ENCODE data around the gene ACTRT2.

ACTRT2 gene

DNA sequence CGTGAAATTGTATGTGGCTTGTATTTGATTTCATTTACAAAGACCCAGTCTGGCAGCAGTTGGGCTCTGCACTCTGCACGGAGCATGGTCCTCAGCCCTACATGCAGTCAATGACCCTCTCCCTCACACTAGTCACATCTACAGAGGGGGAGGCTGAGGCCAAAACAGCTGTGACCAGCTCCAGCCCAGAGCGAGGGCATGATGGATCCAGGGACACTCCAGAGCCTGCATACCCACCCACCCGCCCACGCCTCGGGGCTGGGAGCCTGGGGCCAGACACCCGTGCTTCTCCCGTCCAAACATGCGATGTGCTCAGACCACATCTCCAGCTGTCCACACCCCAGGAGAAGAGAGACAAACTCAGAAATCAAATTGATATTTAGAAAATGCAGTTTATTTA, 33.8 kb downstream of the ACTRT2 start:
- DNase-seq, result no peak

DNA sequence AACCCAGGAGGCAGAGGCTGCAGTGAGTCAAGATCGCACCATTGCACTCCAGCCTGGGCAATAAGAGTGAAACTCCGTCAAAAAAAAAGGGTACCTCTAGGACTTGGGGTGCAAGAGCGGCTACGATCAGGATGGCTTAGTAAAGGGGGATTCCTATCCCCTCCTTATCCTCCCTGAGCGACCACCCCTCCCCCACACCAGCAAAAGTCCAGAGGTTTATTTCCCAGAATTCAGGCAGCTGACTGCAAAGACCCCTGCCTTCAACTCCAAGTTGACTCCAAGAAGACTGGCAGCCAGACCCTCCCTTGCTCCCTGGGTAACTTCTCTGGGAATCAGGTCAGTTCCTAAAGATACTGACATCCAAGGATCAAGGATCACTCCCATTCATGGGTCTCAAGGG, 35.4 kb downstream of the ACTRT2 start:
- DNase-seq, result no peak

DNA sequence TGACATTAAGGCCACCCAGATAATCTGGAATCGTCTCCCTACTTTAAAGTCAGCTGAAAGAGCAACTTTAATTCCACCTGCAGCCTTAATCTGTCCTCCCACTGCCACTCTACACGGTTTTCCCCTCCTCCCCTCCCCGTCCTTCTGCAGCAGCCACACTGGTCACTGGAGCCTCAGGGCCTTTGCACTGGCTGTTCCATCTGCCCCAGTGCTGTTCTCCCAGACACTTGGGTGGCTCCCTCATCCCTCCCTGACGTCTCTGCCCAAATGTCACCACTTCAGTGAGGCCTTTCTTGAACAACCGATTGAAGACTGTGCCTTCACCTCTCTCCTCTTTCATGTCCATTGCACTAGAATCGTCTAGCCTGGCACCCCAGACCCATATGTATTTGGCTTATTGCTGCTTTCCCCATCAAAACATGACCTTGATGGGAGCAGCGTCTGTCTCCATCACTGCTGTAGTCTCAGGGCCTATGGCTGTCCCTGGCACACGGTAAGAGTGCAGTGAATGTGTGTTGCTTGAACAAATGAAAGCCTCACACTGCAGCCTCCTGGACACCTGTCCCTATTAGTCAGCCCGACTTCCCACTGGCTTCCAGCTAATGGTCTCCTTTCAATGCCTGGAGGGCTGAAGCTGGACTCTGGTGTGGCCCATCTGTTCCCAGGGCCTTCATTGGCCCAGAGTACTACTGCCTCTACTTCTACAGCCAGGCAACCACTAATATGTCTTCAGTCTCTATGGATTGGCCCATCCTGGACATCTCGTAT, 37.2 kb downstream of the ACTRT2 start:
- no peak for DNase-seq

DNA sequence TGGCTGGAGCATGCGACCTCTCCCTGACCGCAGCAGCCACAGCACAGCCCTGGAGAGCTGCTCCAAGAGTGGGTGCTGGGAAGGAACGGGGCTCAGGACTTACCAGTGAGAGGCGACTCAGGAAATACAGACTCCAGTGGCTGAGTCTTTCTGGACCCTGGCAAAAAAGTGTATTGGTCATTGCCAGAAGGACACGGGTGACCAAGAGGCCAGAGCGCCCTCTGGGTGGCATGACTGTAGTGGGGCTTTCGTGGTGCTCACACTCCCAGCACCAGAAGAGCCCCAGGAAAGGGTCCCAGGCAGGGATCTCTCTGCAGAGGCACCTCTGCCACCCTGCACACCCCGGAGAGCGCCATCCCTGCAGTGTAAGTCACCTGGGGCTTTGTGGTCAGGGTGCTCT, 38.9 kb downstream of the ACTRT2 start:
- DNase-seq, result no peak

DNA sequence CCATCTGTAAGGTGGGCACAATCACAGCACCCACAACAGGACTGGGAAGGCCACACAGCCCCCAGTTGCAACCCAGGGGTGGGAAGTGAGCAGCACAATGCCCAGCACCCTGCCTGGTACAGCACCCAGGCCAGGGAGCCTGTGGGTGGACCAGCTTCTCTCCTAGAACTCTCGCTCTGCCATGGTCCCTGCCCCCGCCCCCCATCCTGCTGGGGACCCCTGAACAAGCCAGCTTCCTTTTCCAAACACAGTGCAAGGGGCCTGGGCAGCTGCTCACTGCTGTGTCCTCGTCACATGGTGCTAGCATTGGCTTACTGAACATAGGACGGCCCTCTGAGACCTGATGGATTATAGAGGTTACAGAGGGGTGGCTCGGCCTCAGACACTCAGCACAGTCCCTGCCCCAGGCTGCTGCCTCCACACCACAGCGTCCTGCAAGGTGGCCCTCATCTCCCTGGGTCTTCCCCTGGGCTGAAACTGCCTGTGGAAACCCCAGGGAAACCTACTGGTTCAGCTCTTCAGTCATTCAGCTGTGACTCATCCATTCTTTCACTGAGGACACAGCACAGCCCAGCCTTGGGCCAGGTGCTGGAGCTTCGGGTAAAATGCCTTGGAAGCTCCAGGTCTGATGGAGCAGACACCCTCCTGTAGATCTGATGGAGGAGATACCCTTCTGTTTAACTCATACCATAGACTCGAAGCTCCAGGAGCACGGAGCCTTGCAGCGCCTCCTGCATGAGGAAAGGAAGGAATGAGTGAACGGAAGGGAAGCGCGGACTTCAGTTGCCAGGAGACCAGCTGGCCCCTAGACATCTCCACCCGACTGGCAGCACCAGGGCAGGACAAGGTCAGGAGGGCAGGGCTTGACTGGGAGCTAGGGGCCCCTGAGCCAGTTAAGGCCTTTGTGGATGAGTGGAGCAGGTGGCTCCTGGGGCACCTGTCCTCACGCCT, 39.6 kb downstream of the ACTRT2 start:
- DNase-seq, result no peak

DNA sequence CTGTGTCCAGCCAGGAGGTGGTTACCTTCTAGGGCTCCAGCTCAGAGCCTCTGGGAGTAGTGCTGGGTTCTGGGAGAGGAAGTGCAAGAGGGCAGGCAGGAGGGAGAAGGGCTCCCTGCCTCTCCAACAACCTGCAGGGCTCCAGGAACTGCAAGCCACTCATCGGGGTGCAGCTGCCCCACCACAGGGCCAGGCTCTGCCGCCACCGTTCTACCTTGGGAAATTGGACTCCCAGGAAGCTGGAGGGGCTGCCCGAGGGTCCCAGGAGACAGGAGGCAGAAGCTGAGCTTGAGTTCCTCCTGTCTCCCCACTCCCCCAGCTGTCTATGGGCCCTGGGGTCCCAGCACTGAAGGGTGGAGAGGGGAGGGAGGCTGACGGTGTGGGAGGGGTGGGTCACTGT, 40.3 kb downstream of the ACTRT2 start:
- no peak for DNase-seq

DNA sequence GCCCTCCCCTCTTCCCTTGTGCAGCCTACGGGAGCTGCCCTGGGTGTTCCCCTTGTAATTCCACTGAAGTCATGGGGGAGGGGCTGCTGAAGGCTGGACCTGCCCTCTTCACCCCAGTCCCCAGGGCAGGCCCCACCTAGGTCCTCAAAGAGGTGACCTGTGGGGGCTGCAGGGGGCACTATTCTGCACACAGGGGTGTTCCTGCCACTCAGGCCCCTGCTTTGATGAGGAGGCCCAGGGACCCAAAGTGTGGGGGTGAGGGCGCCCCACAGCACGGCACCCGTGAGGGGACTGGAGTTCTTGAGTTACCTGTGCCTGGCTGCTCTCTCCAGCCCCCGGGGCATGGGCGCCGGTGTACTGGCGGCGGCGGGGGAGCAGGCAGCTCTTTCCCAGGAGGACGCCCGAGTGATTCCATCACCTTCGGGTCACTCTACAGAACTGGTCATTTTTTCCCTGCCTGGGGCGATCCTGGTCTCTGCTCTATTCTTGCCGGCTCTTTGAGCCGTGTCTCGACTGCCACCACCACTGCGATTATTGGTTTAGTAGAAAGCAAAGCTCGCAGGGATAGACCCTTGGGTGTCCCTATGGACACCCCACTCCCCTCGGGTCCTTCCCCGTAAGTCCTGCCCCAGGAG, 40.8 kb downstream of the ACTRT2 start:
- no peak for DNase-seq

DNA sequence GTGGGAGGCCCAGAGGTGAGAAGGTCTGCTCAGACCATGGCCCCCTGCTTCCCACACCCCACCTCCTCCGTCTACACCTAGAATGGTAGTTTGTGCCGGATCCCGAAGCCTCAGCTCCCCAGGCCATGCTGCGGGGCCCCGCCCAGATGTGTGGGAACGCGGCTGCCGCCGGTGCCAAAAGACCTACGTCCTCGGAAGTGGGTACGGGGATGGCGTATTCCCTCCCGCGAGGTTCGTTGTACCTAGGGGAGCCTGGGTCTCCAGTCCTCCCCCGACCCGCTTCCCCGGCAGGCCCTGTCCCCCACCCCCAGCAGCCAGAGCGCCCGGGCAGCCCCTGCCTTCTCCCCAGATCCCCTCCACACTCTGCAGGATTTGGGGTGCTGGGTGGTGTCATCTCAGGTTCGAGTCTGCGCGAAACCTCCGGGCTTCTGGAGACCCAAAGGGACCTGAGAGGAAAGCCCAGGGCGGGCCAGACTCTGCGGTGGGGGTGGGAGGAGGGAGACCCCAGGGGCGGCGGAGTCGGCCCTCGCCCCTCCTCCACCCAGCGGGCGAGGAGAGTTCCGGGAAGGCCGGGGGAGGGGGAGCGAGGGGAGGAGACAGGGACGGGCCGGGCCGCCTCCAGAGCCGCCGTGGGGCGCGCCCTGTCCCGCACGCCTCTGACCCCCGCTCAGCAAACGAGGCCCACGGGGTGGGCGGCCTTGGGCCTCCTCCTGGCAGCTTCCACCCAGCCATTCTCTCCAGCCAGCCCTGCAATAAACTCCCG, 41.5 kb downstream of the ACTRT2 start:
- no peak for DNase-seq

DNA sequence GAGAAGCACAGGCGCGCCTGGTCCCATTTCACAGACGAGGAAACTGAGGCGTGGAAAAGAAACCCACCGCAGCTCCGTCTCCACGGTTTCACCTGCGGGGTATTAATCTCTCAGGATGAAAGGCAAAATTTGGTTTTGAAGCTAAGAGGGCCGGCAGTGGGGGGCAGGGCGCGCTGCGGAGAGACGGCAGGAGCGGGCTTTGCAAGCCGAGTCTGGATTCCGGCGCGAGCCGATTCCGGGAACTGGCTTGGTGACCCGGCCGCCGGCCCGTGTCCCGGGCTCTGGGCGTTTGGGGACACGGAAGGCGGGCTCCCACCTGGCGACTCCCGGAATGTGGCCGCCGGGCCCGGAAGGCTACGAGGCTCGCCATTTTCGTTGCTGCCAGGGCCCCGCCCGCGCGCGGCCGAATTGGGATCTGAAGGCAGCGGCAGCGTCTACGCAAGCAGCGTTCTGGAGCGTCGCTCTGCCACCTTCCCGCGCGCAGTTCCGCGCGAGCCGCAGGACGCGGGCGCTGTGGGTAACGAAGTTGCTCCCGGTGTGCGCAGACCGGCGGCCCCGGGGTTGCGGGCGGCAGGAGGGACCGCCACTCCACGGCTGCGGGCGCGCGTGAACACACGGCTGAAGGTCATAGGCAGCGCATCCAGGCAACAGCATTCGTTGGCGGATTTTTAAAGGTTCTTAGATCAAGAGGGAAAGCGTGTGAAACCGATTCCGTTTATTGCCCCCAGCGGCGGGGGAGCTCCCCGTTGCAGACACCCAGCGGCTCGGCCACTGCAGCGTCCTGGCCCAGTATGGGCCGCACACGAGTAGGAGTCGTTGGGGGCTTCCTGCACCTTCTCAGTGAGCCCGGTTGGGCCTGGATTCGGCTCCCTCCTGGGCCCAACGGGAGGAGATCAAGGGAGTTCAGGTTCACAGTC, 42.4 kb downstream of the ACTRT2 start:
- no peak for DNase-seq

DNA sequence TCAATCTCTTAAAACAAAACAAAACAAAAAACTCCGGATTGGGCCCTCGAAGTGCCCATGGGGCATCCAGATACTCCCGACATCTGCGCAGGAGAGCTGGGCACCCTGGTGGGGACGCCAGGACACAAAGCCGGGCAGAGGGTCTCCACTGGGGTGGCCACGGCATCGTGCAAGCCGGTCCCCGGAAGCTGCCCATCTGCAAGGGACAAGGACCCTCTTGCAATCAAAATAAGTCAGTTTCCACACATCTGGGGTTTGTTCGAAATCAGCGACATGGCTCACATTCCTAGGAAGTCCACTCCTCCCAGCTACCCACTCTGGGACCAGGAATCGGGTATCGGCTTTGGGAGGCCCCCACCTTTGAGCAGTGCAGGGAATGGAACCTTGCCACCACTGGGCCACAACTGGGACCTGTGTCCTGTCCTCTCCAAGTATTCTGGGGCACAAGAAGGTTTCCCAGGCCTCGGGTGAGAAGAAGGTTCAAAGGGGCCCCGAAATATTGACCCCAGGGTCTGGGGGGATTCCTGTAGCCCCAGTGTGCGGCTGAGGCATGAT, 43.1 kb downstream of the ACTRT2 start:
- DNase-seq, result no peak

DNA sequence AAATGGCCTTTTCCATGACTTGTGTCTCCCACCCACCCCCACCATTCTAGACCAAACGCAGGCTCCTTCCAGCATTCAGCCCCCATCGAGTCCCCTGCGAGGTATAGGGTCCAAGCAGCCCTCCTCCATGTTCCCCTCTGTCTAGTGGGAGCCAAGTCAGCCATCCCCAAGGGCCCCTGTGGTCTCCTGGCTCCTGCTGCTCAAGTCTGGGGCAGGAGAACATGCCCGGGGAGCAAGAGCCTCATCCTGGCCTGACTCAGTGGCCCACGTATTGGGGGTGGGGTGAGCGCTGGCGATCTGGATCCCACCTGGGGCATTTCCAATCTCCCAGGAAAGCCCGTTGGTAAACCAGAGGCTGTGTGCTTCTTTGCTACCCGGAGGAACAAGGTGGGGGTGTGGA, 43.6 kb downstream of the ACTRT2 start:
- no peak for DNase-seq

DNA sequence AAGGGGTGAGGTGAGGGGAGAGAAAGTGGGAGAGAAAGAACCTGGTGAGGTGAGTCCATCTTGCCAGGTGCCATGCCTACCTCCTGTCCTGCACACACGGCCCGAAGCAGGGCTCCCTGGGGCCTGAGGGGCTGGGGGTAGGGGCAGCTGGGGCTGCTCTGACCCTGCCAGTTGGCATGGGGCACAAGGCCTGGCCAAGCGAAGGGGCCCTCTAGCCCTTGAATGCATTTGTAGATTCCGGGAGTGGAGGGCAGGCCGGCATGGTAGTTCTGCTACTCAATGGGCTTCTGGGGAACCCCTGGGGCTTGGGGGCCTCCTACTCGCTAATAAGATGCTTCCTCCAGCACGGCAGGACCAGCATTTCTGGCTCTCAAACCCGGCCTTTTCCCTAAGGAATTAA, 44.1 kb downstream of the ACTRT2 start:
- DNase-seq, result no peak

DNA sequence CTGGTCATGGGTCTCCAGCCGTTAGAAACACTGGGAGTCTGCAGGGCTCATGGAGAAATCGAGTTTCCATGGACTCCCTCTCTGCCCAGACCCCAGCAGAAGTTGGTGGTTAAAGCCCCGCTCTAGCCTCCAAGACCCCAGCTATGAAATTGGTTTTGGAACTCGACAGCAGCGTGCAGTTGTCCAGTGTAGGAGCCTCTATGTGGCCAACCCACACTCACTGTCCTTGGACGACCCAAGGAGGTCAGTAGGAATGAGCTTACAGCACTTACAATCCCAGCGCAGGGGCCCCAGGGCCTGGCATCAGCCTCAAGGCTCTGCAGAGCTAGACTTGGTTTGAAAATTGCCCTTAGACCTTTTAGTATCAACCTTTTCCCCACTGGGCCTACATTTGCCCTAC, 44.5 kb downstream of the ACTRT2 start:
- no peak for DNase-seq

DNA sequence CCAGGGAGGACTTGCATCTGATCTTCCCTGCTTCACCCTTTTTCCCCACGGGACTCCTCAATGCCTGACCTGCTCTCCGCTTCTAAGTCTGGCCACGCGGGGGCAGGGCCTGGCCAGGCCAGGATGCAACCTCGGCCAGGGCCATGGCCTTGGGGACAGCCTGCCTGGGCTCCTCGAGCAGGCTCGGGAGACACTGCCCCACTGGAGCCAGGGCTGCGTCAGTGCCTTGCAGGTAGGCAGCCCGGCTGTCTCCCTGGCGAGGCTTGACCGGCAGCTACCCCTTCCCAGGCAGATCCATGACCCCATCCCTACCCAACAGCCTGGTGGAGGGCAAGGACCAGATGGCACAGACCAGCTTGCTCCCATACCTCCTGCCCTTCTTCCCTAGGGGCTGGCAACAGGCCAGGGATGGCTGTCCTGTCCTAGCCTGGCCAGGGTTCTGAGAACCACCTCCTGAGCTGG, 45.0 kb downstream of the ACTRT2 start:
- DNase-seq, result no peak

DNA sequence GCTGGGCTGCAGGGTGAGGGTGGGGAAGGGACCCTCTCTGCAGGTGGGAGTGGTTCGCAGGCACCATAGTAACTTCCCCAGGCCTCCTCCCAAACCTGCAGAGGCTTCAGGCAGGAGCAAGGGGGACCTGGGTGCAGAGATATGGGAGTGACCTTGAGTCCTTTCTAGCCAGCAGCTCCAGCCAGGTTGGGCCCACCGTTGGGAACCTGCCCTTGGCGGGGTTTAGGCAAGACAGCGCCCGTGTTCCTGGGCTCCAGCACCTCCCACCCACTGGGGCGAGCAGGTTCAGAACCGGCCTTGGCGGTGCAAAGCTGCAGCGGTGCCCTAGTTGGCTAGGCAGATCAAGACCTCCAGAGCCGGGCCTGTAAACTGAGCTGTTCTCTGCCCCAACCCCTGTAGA, 45.6 kb downstream of the ACTRT2 start:
- no peak for DNase-seq

DNA sequence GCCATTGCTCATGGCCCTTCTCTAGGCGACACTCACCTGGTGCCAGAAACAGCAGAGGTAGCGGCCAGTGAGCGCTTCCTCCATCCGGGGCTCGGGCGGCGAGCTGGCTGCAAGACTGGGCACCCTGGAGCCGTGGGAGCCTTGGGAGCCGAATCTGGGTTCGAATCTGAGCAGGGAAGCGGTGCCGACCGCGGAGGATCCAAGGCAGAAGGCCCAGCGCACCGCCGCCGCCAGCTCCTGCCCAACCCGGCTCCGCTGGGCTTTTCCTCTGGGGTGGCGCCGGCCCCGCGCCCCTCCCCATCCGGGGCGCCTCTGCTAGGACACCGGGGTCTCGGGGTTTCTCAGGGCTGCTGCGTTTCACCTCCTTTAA, 46.0 kb downstream of the ACTRT2 start:
- DNase-seq, result no peak

DNA sequence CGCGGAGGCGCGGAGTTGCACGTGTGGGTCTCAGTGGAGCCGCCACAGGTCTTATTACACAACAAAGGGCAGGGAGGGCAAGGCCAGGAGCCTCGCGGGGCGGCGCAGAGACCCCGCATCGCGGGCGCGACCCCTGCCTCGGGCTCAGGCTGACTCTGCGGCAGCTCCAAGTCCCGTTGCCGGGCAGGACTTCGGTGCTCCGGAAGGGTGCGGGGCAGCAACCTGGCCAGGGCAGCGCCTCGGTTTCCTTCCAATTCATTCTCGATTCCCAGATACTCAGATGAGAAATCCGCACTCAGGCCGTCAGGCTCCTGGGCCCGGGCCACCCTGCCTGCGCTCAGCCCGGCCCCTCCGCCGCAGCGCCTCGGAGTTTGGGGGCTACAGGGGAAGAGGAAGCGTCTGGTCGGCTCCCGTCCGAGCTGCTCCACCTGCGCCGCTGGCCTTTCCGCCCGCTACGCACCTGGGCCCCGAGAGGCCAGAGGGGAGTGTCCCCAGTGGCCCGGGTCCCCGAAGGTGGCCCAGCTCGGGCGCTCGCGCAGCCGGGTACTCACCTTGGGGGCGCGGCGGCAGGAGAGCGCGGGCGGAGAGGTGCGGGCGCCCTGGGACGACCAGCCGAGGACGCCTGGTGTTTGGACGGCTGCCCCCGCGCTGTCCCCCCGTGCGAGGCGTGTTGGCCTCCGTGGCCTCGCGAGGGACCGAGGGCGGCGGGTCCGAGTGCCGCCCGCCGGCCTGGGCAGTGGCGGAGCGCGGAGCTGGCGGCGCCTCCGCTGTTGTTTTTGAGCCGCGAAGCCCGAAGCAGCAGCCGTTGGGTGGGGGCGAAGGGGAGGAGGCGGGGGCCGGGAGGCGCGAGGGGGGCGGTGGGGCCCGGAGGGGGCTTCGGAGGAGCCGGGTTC, 46.6 kb downstream of the ACTRT2 start:
- DNase-seq, result no peak

DNA sequence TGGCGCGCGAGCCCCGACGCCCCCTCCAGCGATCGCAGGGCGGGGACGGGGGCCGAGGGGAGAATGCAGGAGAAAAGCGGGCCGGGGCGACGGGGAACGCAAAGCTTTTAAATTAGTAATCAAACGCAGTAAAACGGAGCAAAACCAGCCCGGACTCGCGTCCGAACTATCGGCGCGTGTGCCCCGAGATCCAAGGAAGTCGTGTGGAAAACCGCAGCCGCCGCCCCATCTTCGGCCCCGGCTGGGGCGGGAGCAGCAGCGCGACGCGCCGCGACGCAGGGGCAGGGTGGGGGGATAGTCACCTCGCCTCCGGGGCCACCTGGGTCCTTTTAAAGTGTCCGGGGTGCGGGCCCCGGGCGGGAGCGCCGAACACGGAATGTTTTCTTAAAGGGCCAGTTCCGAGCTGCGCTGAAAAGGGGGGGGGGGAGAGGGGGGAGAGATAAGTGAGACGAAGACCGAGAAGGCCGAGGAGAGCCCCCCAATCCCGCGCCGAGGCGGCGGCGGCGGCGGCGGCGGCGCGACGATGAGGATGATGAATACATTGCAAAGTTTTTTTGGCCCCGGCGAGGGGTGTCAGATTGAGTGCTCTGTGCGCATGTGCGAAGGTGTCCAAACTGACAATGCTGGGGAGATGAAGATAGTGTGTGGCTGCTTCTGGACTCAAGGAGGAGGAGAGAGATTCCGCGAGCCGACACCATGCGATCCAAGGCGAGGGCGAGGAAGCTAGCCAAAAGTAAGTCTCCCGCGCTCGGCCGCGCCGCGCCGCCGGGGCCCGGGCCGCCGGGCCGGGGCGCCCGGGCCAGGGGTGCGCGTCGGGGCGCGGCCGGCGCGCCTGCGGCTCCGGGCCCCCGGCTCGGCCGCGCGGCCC, 47.5 kb downstream of the ACTRT2 start, which contains the start of gene PRDM16:
Gene PRDM16 (plus strand): TSS at position 640 of the 868 bp plus-strand sequence. CDS start 57 bp downstream, at position 697.
- no peak for DNase-seq
